HuH-7.5 (cell line): ENCODE data around the gene TMEM14B.
"Not testable (repeated sequence)": the region's sequence is repeated elsewhere in the genome, so short reads cannot be mapped to it uniquely, and the experiment has no call there.

Experiments used
- DNase-seq: peaks from one replicate; pipeline ENCODE4 v3.0.0; 2011; ENCODE audit warnings: low spot score

The TMEM14B gene

DNA sequence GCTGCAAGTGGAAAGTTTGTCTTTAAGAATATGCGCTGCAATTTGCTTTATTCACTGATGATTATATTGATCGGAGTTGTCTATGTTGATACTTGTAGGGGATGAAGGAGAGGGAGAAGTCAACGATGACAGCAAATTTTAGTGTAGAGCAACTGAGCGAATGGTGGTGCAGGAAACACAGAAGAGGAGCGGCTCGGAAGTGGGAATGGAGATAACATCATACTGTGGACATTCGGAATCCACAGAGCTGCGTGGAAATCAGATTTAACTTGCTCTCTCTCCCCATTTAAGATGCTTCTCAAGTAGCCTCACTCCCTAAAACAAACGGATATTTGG, 722 bp upstream of the TMEM14B start:
- DNase-seq: no peak

DNA sequence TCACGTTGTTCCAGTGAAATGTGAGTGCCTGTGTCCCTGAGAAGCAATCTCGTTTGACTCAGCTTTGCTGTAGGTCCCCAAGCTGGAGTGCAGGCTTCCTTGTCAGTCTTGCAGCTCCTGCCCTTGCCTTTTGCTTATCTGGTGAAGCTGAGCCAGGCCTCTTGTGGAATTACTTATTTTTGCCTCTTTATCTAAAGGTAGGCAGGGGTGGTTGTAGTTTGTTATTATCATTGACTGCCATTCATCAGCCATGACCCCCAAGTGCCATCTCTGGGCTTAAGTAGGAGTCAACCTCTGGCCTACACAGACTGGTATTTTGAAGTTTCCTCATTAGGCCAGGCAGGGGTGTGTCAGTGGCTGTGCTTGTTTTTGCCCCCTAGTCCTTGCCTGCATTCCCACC, 2.1 kb downstream of the TMEM14B start:
- no peak for DNase-seq

DNA sequence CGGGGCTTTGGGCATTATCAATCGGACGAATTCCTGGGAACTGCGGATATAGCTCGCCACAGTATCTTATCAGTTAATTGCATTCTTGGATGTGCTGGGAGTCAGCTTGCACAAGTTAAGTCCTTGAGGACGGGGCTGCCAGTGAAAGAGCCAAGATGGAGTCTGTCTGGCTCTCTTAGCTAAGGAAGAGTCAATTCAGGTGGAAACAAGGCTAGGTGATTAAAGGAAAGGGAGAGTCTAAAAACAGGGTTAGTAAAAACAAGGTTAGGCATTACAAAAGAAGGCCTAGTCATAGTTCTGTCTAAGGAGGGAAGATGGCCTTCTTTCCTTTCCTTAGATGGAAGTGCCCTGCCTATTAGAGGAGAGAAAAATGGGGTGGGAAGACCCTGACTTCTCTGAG, 3.0 kb downstream of the TMEM14B start:
- not testable (repeated sequence) for DNase-seq

DNA sequence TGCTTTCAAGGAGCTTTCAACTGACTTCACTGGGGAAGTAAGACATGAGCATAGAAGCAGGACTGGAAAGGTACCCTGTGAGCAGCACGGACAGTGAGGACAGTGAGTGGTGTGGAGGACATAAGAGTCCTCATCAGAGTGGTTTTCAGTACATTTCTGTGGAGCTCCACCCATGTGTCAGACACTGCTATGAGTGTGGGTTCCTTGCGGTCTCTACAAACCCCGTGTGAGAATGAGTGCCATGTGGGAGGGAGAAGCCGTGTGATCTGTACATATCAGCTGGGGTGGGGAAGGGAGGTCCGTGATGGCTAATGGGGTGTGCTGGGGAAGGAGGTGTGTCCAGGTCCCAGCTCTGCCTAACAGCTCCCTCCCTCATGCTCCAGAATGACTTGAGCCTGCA, 4.2 kb downstream of the TMEM14B start:
- DNase-seq: not testable (repeated sequence)

DNA sequence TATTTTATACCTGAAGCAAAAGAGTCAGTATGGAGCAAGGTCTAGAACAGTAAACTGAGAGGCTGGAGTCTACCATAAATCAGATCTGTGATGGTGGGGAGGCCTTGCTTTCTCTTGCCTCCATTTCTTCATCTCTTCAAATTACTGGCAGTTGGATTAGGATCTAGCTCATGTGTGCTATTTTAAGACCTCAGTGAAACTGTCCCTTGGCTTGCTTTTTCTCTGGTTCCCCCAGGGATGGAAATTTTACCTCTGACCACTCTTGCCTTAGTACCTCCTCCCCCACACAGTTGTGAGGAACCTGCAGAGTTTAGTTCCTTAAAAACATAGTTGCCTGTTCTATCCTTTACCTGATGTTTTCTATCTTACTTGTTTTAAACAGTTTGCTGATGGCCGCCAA, 8.5 kb downstream of the TMEM14B start:
- no peak for DNase-seq

DNA sequence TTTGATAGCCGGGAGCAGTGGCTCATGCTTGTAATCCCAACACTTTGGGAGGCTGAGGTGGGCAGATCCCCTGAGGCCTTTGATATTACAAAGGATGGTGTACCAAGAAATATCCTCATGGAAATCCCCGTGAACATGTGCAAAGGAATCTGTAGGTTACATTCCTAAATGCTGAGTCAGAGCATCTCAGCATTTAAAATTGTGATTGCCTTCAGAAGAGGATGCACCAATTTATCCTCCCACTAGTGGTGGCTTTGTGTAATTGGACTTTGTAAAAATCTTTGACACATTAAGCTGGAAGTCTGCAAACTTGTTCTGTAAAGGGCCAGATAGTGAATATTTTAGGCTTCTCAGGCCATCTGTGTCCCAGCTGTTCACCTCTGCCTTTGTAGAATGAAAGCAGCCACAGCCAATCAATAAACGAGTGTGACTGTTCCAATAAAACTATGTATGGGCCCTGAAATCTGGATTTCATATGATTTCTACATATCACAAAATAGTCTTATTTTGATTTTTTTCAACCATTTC, 11.8 kb downstream of the TMEM14B start:
- DNase-seq: no peak

DNA sequence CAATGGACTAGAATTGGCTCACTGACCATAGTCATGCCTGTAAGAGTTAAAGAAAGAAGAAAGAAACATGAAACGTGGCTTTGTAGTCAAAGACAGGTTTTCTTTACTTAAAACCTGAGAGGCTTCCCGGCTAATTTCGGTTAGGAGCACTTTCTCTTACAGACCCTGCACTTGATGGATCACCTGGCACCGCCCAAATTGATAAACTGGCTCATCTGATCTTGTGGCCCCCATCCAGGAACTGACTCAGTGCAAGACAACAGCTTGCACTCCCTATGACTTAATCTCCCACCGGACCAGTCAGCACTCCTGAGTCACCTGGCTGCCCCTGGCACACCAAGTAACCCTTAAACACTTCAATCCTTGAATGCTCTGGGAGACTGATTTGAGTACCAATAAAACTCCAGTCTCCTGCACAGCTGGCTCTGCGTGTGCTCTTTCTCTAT, 12.3 kb downstream of the TMEM14B start:
- DNase-seq: no peak

DNA sequence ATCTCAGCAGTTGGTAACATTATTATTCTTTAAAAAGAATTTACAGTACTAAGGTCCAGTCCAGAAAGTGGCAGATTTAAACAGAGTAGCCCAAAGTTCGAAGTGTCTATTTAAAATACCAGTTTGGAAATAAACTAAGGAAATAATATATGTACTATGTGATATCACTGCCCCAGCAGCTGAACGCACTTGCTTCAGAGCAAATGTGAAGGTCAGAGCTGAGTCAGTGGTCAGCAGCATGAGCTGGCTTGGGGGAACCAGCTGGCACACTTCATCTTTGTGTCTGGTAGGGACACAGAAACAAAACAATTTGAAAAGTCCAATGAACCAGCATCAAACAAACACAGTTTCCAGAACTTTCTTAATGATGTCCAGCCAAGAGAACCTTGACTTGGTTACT, 15.4 kb downstream of the TMEM14B start:
- DNase-seq: no peak

DNA sequence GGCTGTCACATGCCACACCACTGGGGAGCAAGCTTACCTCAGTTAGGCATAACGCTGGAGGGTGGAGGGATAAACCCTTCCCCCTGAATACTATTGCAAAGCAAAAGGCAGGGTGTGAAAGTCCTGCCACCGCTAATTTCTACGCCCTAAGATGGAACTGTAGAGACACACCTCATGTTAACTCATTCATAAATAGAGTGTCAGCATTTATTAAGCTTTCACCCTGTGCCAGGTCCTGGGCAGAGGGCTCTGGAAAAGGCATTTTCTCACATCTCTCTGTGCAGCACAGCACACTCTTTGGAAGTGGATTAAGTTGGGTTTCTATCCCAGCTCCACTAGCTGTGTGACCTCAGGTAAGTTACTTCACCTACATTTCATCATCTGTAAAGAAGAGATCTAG, 21.8 kb downstream of the TMEM14B start:
- DNase-seq: no peak

DNA sequence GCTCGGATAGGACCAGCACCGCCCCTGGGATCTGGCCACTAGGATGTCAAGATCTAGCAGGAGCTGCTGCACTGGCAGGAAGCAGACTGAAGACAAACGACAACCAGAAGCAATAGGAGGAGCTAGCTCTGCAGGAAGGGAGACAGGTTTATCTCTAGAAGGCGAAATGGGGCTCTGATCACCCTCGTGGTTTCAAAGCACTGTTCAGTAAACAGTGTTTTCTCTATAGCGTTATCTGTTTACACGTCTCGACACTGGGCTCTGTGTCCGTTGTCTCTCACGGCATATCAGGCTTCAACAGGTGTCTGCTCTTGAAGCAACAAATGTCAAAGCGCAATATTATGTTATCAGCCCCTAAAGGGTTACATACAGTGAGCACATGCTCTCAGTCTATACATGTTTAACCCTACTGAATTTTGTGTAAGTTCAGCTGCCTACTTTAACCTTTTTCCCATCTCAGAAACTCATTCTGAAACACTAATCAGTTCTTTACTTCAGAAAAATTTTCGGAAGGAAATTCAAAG, 23.8 kb downstream of the TMEM14B start:
- no peak for DNase-seq

DNA sequence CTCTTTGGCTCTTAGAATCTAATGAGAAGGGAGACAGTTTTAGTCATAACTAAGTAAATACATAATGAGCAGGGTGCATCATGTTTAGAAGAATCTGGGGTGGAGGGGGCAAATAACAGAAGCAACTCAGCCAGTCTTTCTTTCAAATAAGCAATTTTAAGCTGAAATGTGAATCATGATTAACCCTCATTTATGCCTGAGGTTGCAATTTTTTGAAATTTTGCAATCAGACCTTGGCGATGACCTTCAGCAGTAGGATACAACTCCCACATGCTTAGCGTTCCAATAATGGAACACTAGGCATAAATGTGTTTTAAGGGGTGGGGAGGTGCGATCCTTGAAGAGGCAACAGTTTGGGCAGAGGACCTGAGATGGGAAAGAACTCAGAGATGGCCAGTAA, 30.6 kb downstream of the TMEM14B start:
- DNase-seq: no peak

DNA sequence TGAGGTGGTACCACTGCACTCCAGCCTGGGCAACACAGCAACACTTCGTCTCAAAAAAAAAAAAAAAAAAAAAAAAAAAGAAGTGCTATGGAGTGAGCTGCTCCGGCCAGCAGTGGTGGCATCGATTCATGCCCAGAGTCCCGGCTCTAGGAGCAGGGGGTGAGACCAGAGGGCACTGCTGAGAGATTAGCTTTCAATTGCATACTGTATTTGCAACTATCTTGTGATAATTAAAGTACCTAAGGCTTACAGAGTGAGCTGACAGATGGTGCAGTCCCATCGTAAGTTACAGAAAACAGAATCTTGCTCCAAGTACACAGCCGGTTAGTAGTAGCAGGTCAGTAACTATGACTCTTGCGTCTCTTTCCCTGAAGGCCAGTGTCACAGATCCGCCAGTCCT, 31.5 kb downstream of the TMEM14B start:
- DNase-seq: no peak

DNA sequence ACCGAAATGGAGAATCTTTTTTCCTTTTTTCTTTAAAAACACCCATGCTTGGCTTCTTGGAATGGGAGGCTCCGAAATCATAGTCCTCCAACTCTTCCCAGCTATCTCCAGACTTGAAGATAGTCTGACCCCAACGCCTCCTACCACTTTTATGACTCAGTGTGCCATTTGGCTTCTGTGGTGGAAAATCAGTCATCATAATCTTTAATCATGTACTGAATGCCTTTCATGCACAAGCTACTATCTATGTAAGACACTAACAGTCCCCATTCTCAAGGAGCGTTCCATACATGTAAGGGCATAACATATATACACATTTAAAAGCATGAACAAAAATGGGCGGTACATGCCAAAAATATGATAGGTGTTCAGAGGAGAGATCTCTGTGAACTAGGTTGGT, 44.1 kb downstream of the TMEM14B start:
- no peak for DNase-seq

DNA sequence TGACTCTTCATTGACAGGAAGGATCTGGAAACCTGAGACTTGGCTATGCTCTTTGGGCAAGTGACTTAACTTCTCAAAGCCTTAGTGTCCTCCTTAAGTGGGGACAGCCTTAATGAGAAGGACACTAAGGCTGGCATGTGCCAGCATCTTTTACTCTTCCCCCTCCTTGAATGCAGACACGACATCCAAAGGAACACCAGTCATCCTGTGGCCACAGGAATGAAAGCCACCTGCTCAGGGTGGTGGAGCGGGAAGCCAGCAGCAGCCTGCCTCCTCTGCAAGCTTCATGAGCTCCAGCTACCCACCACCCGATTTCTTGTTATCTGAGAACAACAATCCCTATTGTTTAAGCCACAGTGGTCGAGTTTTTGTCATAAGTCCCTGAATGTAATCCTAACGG, 44.5 kb downstream of the TMEM14B start:
- DNase-seq: no peak

DNA sequence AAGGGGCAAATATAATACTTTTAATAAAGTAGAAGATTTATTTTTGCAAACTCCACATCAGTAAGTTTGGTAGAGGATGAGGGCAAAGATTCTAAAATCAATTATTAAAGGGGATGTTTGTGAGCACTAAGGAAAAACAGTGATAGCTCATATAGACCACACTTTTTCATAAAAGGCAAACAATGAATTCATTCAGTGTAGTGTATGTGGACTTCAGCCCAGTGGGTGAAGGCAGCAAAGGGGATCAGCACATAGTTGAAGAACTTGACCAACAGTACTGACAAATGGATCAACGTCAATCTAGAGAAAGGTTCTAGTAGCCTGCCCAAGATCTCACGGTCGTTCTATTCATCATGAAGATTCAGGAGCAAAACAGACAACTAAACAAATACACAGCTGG, 45.4 kb downstream of the TMEM14B start:
- no peak for DNase-seq

DNA sequence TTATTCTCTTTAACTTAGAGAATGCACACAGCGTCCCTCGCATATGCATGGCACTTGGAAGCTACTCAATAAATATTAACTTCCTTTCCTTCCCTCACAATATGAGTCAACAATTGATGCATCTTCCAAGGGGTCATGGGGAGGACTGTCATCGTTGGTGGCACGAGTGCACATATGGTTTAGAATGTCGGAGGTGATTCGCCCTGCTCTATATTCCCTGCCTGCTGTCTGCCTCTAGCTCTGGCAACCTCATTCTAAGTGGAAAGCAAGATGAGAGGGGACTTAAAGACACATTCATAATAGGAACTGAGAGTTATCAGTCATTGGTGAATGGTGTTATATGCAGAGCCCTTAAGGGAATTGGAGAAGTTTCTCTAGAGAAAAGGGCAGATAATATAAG, 46.1 kb downstream of the TMEM14B start:
- DNase-seq: no peak

DNA sequence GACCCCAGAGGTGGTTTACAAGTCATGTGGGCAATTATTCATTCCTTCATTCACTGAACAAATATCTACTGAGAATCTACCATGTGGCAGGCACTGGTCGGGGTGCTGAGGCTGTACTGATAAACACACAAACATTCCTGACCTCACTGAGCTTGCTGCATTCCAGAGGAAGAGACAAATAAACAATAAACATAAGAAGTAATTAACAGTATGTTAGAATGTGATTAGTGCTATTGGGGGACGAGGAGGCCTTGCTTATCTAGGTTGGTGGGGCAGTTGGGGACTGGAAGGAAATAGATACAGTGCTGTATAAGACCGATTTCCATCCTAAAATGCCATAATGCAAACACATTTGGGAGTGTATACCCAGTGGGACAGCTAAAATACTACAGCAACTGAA, 46.6 kb downstream of the TMEM14B start:
- DNase-seq: no peak

DNA sequence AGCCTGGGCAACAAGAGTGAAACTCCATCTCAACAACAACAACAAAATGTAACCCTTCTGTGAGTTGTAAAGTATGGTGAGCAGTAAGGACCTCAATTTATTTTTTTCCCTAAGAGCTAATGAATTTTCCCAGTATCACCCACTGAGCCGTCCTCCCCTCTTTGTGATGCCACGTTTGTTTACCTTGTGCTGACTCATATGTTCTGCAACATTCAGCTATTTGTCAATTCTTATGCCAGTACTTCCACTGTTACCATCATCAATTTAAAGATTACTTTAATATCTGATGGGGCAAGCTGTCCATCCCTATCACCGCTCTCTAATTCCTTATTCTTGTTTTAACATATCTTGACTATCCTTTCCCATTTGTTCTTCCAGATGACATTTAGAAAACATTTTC, 53.2 kb downstream of the TMEM14B start:
- peak; percentile 8 for DNase-seq

DNA sequence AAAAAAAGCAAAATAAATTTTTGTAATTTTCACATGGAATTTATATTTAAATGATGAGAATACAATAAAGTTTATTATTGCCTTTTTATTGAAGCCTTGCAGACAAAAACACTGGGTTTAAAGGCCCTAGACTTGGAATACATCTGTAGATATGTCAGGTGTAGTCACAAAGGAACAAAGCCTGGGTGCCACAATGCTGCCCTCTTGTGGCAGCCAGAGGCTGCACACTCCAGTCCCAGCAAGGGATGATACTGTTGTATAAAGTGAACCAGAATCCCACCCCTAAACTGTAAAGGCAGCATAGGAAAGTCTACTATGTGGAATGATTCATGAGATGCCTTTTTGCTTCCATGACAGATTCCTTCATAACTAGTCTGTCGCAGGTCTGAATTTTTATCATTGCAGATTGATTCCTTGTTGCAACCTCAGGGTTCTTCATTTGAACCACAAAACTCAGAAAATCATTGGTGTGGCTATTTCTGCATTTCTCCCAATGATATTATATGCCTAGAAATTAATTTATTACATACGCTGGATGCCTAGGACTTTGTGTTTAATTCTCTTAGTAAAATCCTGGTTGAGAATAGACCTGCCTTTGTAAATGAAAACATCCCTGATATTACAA, 53.7 kb downstream of the TMEM14B start:
- DNase-seq: peak; percentile 41
